ENCODE results near the gene YLPM1.
"Not testable (repeated sequence)": the region's sequence is repeated elsewhere in the genome, so short reads cannot be mapped to it uniquely, and the experiment has no call there.

Gene YLPM1

DNA sequence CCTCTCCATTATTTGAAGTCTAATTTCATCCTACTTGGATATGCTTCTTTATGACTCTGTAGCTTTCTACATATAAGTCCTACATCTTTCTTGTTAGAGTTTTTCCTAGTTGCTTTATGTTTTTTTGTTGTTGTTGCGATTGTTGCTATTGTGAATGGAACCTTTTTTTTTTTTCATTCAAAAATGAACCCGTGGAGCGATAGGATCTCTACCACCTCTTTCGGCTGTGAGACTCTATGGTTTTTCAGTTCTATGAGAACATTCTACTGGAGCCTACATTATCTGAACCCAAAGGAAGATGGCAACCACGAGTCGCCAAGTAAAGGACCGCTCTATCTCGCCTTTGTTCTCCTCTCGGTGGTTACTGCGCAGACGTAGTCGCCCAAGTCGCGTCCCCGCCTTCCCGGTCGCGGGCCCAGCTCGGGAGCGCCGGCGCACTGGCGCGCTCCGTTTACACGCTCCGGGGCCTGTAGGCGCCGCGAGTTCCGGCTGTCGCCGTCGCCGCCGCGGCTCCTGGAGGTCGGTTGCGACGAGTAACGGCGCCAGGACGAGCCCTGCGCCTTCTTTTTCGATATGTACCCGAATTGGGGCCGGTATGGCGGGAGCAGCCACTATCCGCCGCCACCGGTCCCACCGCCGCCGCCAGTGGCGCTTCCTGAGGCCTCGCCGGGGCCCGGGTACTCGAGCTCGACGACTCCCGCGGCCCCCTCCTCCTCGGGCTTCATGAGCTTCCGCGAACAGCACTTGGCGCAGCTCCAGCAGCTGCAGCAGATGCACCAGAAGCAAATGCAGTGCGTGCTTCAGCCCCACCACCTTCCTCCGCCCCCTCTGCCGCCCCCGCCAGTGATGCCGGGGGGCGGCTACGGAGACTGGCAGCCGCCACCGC, at the start of gene YLPM1:
Gene YLPM1 (plus strand): TSS at position 400 of the 886 bp plus-strand sequence. CDS start 174 bp downstream, at position 574.
- peak; percentile 97 for DNase-seq (ENCODE audit: low spot score)

- DNase-seq (ENCODE audit: low spot score) = no peak
These were observed 49.8 kb upstream of the YLPM1 start for GRCh38 chr14:74713395-74713735.

- no peak for DNase-seq (ENCODE audit: low spot score)
These were observed 42.6 kb upstream of the YLPM1 start for GRCh38 chr14:74720526-74720925.

- no peak for DNase-seq (ENCODE audit: low spot score)
These were observed 40.0 kb upstream of the YLPM1 start for GRCh38 chr14:74723134-74723533.

DNA sequence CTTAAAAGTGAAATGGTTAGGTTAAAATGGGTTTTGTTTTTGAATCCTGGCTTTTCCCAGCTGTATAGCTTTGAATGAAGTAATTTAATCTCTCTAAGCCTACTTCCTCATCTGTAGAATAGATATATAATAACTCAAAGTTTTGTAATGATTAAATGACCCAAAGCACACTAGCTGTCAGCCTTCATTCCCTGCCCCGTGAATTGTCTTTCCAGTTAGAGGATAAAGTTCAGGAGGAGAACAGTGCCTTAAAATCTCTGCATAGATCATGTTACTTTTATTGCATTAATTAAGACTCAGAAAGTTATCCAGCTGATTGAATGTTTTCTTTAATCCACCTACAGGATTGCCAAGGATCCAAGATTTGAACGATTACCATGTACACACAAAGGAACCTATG, 30.7 kb upstream of the YLPM1 start:
- DNase-seq (ENCODE audit: low spot score) = no peak

GRCh38 chr14:74733221-74733620, 29.9 kb upstream of the YLPM1 start:
- DNase-seq (ENCODE audit: low spot score) = no peak

- DNase-seq (ENCODE audit: low spot score) = no peak
These were observed 28.0 kb upstream of the YLPM1 start for GRCh38 chr14:74735125-74735524.

DNA sequence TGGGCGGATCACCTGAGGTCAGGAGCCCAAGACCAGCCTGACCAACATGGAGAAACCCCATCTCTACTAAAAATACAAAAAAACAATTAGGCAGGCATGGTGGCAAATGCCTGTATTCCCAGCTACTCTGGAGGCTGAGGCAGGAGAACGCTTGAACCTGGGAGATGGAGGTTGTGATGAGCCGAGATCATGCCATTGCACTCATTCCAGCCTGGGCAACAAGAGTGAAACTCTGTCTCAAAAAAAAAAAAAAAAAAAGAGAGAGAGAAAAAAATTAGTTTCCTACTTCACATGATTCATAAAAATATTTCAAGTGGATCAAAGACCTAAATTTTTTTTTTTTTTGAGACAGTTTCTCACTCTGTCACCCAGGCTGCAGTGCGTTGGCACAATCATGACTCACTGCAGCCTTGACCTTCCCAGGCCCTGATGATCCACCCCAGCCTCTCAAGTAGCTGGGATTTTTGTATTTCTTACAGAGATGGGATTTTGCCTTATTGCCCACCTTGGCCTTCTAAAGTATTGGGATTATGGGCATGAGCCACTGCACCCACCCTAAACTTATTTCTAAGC, 25.3 kb upstream of the YLPM1 start:
- no peak for DNase-seq (ENCODE audit: low spot score)

DNA sequence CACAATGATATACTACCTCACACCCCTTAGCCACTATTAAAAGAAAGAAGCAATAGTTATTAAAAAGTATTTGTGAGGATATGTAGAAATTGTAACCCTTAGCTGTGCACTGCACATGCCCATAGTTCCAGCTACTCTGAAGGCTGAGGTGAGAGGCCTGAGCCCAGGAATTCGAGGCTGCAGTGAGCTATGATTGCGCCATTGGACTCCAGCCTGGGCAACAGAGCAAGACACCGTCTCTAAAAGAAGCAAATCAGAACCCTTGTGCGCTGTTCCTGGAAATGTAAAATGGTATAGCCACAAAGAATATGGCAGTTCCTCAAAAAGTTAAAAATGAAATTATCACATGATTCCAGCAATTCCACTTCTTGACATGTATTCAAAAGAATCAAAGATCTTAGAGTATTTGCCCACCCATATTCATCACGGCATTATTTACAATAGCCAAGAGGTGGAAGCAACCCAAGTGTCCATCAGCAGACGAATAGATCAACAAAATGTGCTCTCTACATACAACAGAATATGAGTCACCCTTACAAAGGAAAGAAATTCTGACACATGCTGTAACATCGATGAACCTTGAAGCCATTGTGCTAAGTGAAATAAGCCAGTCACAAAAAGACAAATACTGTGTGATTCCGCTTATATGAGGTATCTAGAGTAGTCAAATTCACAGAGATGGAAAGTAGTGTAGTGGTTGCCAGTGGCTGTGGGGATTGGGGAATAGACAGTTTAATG, 23.7 kb upstream of the YLPM1 start:
- DNase-seq (ENCODE audit: low spot score) = no peak

DNA sequence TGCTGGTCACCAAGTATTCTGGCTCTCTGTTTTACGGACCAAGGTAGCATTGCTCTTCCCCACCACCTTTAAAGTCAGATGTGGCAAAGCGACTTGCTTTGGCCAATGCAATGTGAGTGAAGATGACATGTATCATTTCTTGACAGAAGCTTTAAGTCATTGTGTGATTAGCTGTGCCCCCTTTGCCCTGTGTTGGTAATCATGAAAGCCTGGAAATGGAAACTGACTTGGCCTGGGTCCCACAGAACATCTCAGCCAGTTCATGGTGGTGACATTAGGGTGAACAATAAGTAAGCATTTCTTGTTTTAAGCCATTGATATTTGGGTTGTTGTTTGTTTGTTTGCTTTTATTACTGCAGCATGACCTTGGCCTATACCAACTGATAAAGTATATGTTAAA, 15.9 kb upstream of the YLPM1 start:
- DNase-seq (ENCODE audit: low spot score) = no peak

DNA sequence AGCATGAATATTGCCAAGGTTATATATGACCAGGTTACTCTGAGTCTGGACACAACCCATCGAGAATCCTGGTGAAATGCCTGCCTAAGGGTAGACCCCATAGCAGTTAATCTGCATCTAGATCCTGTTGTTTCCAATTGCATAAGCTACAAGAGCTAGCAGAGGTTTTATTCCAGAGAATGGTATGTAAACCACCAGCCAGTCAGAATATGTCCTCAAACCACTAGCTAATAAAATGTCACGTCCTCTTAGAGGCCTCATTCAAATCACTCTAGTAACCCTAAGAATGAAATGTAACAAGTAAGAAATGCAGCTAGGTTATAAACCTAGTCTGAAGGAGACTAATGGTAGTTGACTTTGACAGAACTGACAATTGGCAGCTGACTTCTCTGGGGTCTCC, 9.0 kb upstream of the YLPM1 start:
- DNase-seq (ENCODE audit: low spot score) = no peak

GRCh38 chr14:74754899-74755298, 8.2 kb upstream of the YLPM1 start:
- no peak for DNase-seq (ENCODE audit: low spot score)

DNA sequence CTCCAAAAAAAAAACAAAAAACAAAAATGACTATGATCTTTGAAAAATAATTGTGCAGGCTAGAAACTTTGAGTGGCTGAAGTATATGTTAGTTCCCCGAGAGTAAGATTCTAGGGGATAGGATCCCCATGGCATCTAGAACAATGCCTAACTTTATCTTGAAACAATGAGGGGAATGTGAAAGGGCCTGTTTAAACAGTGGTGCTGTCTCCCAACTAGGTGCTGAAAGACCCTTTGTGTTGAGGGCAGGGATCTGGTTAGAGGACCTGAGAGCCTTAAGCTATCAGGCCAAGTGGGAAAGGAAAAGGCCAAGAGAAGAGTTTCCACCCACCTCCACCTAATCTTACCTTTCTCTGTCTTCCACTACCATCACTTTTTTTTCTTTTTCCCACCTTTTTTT, 6.8 kb upstream of the YLPM1 start:
- no peak for DNase-seq (ENCODE audit: low spot score)

GRCh38 chr14:74758505-74758904, 4.6 kb upstream of the YLPM1 start:
- DNase-seq (ENCODE audit: low spot score) = not testable (repeated sequence)

- peak; percentile 31 for DNase-seq (ENCODE audit: low spot score)
These were observed 851 bp downstream of the YLPM1 start for GRCh38 chr14:74763803-74764531.

DNA sequence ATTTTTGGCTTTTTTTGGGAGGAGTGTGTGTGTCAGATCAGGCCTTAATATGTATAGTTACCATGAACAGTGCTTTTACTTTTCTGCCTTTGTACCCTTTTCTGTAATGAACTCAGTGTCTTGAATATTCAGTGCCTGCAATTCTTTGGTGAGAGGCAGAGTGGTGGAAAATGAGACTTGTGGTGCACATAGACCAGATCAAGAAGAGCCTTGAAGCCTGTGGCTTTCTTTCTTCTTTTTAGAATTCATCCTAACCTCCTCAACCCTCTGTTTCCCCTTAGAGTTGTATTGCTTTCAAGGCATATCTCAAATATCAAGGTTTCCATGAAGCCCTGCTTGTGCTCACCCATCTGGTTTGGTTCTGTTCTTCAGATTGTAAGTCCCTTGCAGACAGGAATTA, 2.6 kb downstream of the YLPM1 start:
- DNase-seq (ENCODE audit: low spot score) = no peak

GRCh38 chr14:74771399-74771798, 8.3 kb downstream of the YLPM1 start:
- DNase-seq (ENCODE audit: low spot score) = no peak

GRCh38 chr14:74784634-74785033, 21.5 kb downstream of the YLPM1 start:
- no peak for DNase-seq (ENCODE audit: low spot score)

GRCh38 chr14:74785056-74785613, 22.0 kb downstream of the YLPM1 start:
- no peak for DNase-seq (ENCODE audit: low spot score)

GRCh38 chr14:74786796-74787315, 23.7 kb downstream of the YLPM1 start:
- DNase-seq (ENCODE audit: low spot score) = no peak

DNA sequence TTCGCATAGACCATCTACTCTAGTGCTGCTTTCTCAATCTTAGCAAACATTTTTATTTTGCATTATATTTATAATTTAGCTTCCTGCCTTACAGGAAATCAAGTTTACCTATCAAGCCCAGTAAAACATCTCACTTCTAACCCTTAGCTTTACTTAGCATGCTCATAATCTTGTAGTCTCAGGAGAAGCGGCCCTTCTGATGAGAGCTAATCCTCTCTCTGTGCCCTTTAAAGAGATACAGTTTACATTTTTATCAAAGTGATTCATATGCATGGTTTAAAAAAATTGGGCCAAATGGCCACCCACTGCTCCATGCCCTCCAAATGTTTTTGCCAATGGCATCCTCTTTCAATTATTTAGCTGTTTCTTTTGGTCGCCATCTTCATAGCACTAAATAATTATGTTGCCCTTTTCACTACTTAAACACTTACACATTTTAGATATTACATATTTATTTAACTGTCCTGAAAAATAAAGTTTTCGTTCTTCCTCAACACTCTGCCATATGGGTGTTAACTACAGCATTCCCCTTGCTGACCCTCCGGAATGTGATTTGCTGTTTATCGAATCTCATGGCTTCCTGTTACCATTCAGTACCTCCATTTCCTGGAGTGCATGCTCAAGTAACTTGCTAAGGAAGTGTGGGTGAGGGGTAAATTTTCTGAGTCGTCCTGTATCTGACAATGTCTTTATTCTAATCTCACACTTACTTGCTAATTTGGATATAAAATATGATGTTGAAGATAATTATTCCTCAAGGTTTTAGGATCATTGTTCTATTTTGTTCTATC, 29.3 kb downstream of the YLPM1 start:
- DNase-seq (ENCODE audit: low spot score) = no peak
